HepG2 (cell line): ENCODE data around the gene SLC9A8. TPM values are rescaled to one million over a fixed set of nuclear protein-coding genes. Genes with fewer than 3 reads are reported as not detected.

Source experiments
- ATAC-seq: fragments of 200-7000 bp; cut with Tn5 transposase; 3 replicates; pipeline ENCODE4 v1.9.1; 2020; ENCODE audit warnings: mild to moderate bottlenecking, moderate library complexity
- BruUV-seq: library from RNA; stranded (reverse); fragments of 400-500 nt; replicated peaks from 2 replicates; lab custom pipeline; 2021; lab: Mats Ljungman, UMichigan
- CTCF ChIA-PET: fragments of 300-600 bp; formaldehyde crosslinking; extraction: SDS; loops from one replicate; lab custom pipeline; 2021; ENCODE audit warnings: low total read pairs, inconsistent platforms, low intra/inter-chr PET ratio; lab: Yijun Ruan, JAX
- POLR2A ChIA-PET: fragments of 350-600 bp; sonication (Branson Sonifier 250); formaldehyde crosslinking; loops from one replicate; lab custom pipeline; 2020; ENCODE audit warnings: antibody characterized with exemption, inconsistent platforms; lab: Yijun Ruan, JAX
- DNase-seq: peaks from one replicate; pipeline ENCODE4 v3.0.0-alpha.2; 2015; ENCODE audit warnings: low spot score
- FAIRE-seq: peaks from 3 replicates; lab custom pipeline; 2011; peaks lifted over from hg19 to GRCh38; lab: Jason Lieb, UNC
- H2AFZ ChIP-seq: one replicate; pipeline ENCODE4 v1.6.1; 2011; ENCODE audit warnings: low read length, inconsistent platforms
- H3K27ac ChIP-seq: fragments of 300-600 bp; 3 replicates; pipeline ENCODE4 v1.8.0; 2011; ENCODE audit warnings: mixed run types, mild to moderate bottlenecking, mixed read lengths, low read length, inconsistent platforms; ENCODE audit not compliant: insufficient read depth; ENCODE audit errors: extremely low read length
- H3K27me3 ChIP-seq, 2 experiments: fragments of 200-600 bp in 1 of 2; 2 replicates in 1 of 2; 3 replicates in 1 of 2; pipeline versions ENCODE4 v1.6.0 to v1.8.0; 2011; ENCODE audit warnings: low read length in 2 of 2, mild to moderate bottlenecking in 2 of 2, moderate library complexity in 2 of 2, inconsistent platforms in 1 of 2; ENCODE audit not compliant: insufficient read depth in 2 of 2, control insufficient read depth in 1 of 2
- H3K36me3 ChIP-seq, 2 experiments: fragments of 200-600 bp in 1 of 2; replicated peaks in 1 of 2; 2 replicates in 1 of 2; 3 replicates in 1 of 2; pipeline versions ENCODE4 v1.5.1 to v1.8.0; 2011; ENCODE audit warnings: low read length in 2 of 2, inconsistent platforms in 1 of 2; ENCODE audit not compliant: insufficient read depth in 2 of 2, control insufficient read depth in 1 of 2
- H3K4me1 ChIP-seq: 2 replicates; pipeline ENCODE4 v1.5.1; 2012; ENCODE audit warnings: low read length, inconsistent platforms; ENCODE audit not compliant: insufficient read depth
- H3K4me2 ChIP-seq: 2 replicates; pipeline ENCODE4 v1.6.0; 2011; ENCODE audit warnings: low read depth, low read length, inconsistent platforms
- H3K4me3 ChIP-seq, 3 experiments: fragments of 200-600 bp in 1 of 3; sonication (generic), shearing (Covaris generic) in 1 of 3; replicated peaks in 1 of 3; 2 replicates each; pipeline ENCODE4 v1.5.1; 2011 to 2016; ENCODE audit warnings: low read length in 3 of 3, inconsistent platforms in 2 of 3, low read depth in 2 of 3, mild to moderate bottlenecking in 2 of 3, control low read depth in 1 of 3, mixed read lengths in 1 of 3; ENCODE audit not compliant: insufficient read depth in 1 of 3
- H3K79me2 ChIP-seq: one replicate; pipeline ENCODE4 v1.6.1; 2011; ENCODE audit warnings: low read length, inconsistent platforms; ENCODE audit not compliant: insufficient read depth
- H3K9ac ChIP-seq: 2 replicates; pipeline ENCODE4 v1.6.0; 2011; ENCODE audit warnings: mild to moderate bottlenecking, low read depth, low read length, inconsistent platforms; ENCODE audit not compliant: insufficient read depth
- H3K9me3 ChIP-seq: 2 replicates; pipeline ENCODE4 v1.5.1; 2012; ENCODE audit warnings: mild to moderate bottlenecking, low read length
- H4K20me1 ChIP-seq: 2 replicates; pipeline ENCODE4 v1.6.0; 2011; ENCODE audit warnings: inconsistent platforms, mild to moderate bottlenecking, low read length, moderate library complexity; ENCODE audit not compliant: insufficient read depth
- FOXO4 ChIP-seq: sonication (generic); formaldehyde crosslinking; conservative IDR thresholded peaks from 2 replicates; pipeline ENCODE4 v1.8.1; 2023; ENCODE audit warnings: missing genetic modification reagents
- GABPB1 ChIP-seq: IDR thresholded peaks from 2 replicates; pipeline ENCODE4 v1.6.1; 2016; ENCODE audit warnings: mild to moderate bottlenecking, missing genetic modification reagents, moderate library complexity, missing compliant biosample characterization
- HES4 ChIP-seq: sonication (generic); formaldehyde crosslinking; IDR thresholded peaks from 2 replicates; pipeline ENCODE4 v1.9.0; 2021; ENCODE audit warnings: mild to moderate bottlenecking, missing genetic modification reagents, borderline replicate concordance
- MAX ChIP-seq: IDR thresholded peaks from 2 replicates; pipeline ENCODE4 v1.6.1; 2012; ENCODE audit warnings: inconsistent platforms
- MEIS2 ChIP-seq: sonication (generic); formaldehyde crosslinking; IDR thresholded peaks from 2 replicates; pipeline ENCODE4 v1.9.0; 2021; ENCODE audit warnings: mild to moderate bottlenecking, missing genetic modification reagents
- PRDM4 ChIP-seq: sonication (generic); formaldehyde crosslinking; IDR thresholded peaks from 2 replicates; pipeline ENCODE4 v1.9.0; 2021; ENCODE audit warnings: missing genetic modification reagents, borderline replicate concordance
- ZNF513 ChIP-seq: sonication (generic); formaldehyde crosslinking; conservative IDR thresholded peaks from 2 replicates; pipeline ENCODE4 v1.5.0; 2020; ENCODE audit warnings: missing genetic modification reagents
- ZNF576 ChIP-seq: sonication (generic); formaldehyde crosslinking; IDR thresholded peaks from 2 replicates; pipeline ENCODE4 v1.4.0; 2020; ENCODE audit warnings: mild to moderate bottlenecking, missing genetic modification reagents
- ZNF704 ChIP-seq: sonication (generic); formaldehyde crosslinking; IDR thresholded peaks from 2 replicates; pipeline ENCODE4 v1.8.1; 2023; ENCODE audit warnings: mild to moderate bottlenecking, inconsistent platforms, moderate library complexity, missing genetic modification reagents, borderline replicate concordance
- ZNF879 ChIP-seq: sonication (generic); formaldehyde crosslinking; IDR thresholded peaks from 2 replicates; pipeline ENCODE4 v1.8.1; 2023; ENCODE audit warnings: missing genetic modification reagents
- WGBS: methylation state at CpG from one replicate; pipeline ENCODE4 v1.1.6; 2017; ENCODE audit warnings: low lambda C conversion rate; 5-methylcytosine and 5-hydroxymethylcytosine counted together
- in situ Hi-C: cut with HindIII; loops from 2 replicates; pipeline ENCODE4 v1.10.0; 2017; ENCODE audit warnings: low pct_unique_long_range_greater_than_20kb; ENCODE audit not compliant: extremely low pct_ligation_motif_present
- intact Hi-C: fragments of 100-400 bp; cut with micrococcal nuclease; formaldehyde crosslinking; loops from one replicate; pipeline ENCODE4 v1.10.0; 2022; ENCODE audit not compliant: unreplicated experiment
- polyA plus RNA-seq, 8 experiments: library from polyadenylated mRNA; depleted of rRNA in 3 of 8; stranded (reverse) in 7 of 8; unstranded in 1 of 8; fragments of >200 nt; fragmentation: Illumina TruSeq in 4 of 8; extraction: Trizol in 4 of 8; gene quantifications; 2 replicates each; pipeline versions ENCODE4 v1.2.1 to v1.2.3, GENCODE V29; 2011 to 2016; ENCODE audit warnings: low read depth in 4 of 8, missing spikeins in 1 of 8, mixed read lengths in 1 of 8; ENCODE audit not compliant: insufficient read depth in 1 of 8
- total RNA-seq, 5 experiments: library from RNA; depleted of rRNA; stranded (reverse); fragments of >200 nt; fragmentation: Illumina TruSeq; extraction: Trizol; gene quantifications; 2 replicates each; pipeline ENCODE4 v1.2.3, GENCODE V29; 2016; ENCODE audit warnings: low read depth in 1 of 5

Gene SLC9A8
- total and polyA plus RNA-seq, 2 of the 13 experiments (the other 11 are each of a cell fraction or from before 2014, with no cell fraction given), result 4.1 to 7.4 TPM

- 0 out of 2 replicates have a peak, but pooled peaks have one; percentile 16 for TF ChIP-seq GABPB1
- TF ChIP-seq MEIS2, result no peak
- 0 out of 2 replicates have a peak, but pooled peaks have one; percentile 25 for TF ChIP-seq MAX
These were observed 92.0 kb downstream of the SLC9A8 start (continued) for GRCh38 chr20:49904440-49905214.

- Histone ChIP-seq H3K9ac (no peak overlapping the region), H3K4me1 (peaks cover 46% of the 10 kb centered on the region), H3K27ac (peak overlapping the region; percentile 48), H3K27me3 (no peaks in the 10 kb centered on the region), H4K20me1 (no peaks in the 10 kb centered on the region), H3K36me3 (peaks cover 38 to 57% of the 10 kb centered on the region in 2 experiments), H3K4me3 (no peak overlapping the region), H3K79me2 (peaks cover 15% of the 10 kb centered on the region), H3K9me3 (no peaks in the 10 kb centered on the region), H2AFZ (no peak overlapping the region), H3K4me2 (no peak overlapping the region)
- POLR2A ChIA-PET, result interaction anchor here (0.6 to 5.0 kb wide), 5 partner anchors 9 to 248 kb away, joined by 3 to 36 read pairs (median 3); partner anchors contain the start of gene SPATA2
- 90% methylated on average over 29 of the region's 29 CpGs for WGBS
- BruUV-seq, result no TSS peak
- intact Hi-C loops (no loop called here), in situ Hi-C loops (no loop called here)
- CTCF ChIA-PET, result no interaction called here
- ATAC-seq, result no peak
- DNase-seq, result no peak
- FAIRE-seq, result no peak
- peak; percentile 55; the same call in 1 of the 2 replicates for TF ChIP-seq HES4 (CRISPR knock-in tag)
- TF ChIP-seq PRDM4 (CRISPR knock-in tag), result no peak
- 0 out of 2 replicates have a peak, but pooled peaks have one; percentile 20 for TF ChIP-seq ZNF513 (CRISPR knock-in tag)
- TF ChIP-seq ZNF879 (CRISPR knock-in tag), result no peak
- 0 out of 2 replicates have a peak, but pooled peaks have one; percentile 70 for TF ChIP-seq FOXO4
- 0 out of 2 replicates have a peak, but pooled peaks have one; percentile 3 for TF ChIP-seq ZNF576 (CRISPR knock-in tag)
- 0 out of 2 replicates have a peak, but pooled peaks have one; percentile 1 for TF ChIP-seq ZNF704 (CRISPR knock-in tag)
These were observed 92.9 kb downstream of the SLC9A8 start for GRCh38 chr20:49905415-49906091.
